ENCODE measurements around the gene RSRC1. TPM values are rescaled to one million over a fixed set of nuclear protein-coding genes. Genes with fewer than 3 reads are reported as not detected.

RSRC1 gene
- total RNA-seq, 2 experiments from 2014 or later, result 76.3 to 78.1 TPM

GRCh38 chr3:158418035-158418434, 308.1 kb downstream of the RSRC1 start:
- Histone ChIP-seq H3K9me3 (ENCODE audit: low read length) (no peaks in the 10 kb centered on the region), H3K79me2 (ENCODE audit: insufficient read depth, low read depth, low read length) (no peaks in the 10 kb centered on the region), H3K4me1 (ENCODE audit: insufficient read depth, low read length, poor library complexity, severe bottlenecking) (no peaks in the 10 kb centered on the region), H4K20me1 (ENCODE audit: insufficient read depth, low read length) (no peaks in the 10 kb centered on the region), H3K9me2 (ENCODE audit: insufficient read depth, low read length) (no peaks in the 10 kb centered on the region), H3K4me2 (ENCODE audit: low read length) (no peak overlapping the region), H3K27ac (ENCODE audit: low read depth, low read length, poor library complexity, severe bottlenecking) (no peak overlapping the region), H3K4me3 (ENCODE audit: low read depth, low read length, poor library complexity, severe bottlenecking) (no peak overlapping the region), H3K36me3 (ENCODE audit: insufficient read depth, low read length) (no peaks in the 10 kb centered on the region), H2AFZ (ENCODE audit: low read length) (no peak overlapping the region)
- no peak for TF ChIP-seq CTCF (conservative IDR thresholded peaks at IDR 0.05; ENCODE audit: low read length)
- no peak for TF ChIP-seq EZH2phosphoT487 (IDR thresholded peaks at IDR 0.05; ENCODE audit: borderline replicate concordance, low read depth, low read length)
- POLR2A ChIA-PET, result interaction anchor here (1.6 kb wide), 1 partner anchor 15 kb away, joined by 6 read pairs; no protein-coding TSS in a partner anchor
- no TSS peak for BruUV-seq (replicated peaks)
- intact Hi-C loops (cut with micrococcal nuclease; ENCODE audit: unreplicated experiment), result no loop called here
- DNase-seq (ENCODE audit: low spot score), result no peak
- CTCF ChIA-PET (ENCODE audit: unreplicated experiment), result no interaction called here

GRCh38 chr3:158419820-158420653, 310.1 kb downstream of the RSRC1 start:
- no peak overlapping the region for H3K4me2 ChIP-seq (ENCODE audit: low read length)
- no peak for TF ChIP-seq EZH2phosphoT487 (IDR thresholded peaks at IDR 0.05; ENCODE audit: borderline replicate concordance, low read depth, low read length)
- no peak for TF ChIP-seq CTCF (conservative IDR thresholded peaks at IDR 0.05; ENCODE audit: low read length)
- intact Hi-C loops (cut with micrococcal nuclease; ENCODE audit: unreplicated experiment), result no loop called here
- no peaks in the 10 kb centered on the region for H3K9me2 ChIP-seq (ENCODE audit: insufficient read depth, low read length)
- no peaks in the 10 kb centered on the region for H4K20me1 ChIP-seq (ENCODE audit: insufficient read depth, low read length)
- no peak overlapping the region for H3K27ac ChIP-seq (ENCODE audit: low read depth, low read length, poor library complexity, severe bottlenecking)
- no peak for DNase-seq (ENCODE audit: low spot score)
- no peaks in the 10 kb centered on the region for H3K36me3 ChIP-seq (ENCODE audit: insufficient read depth, low read length)
- H3K79me2 ChIP-seq (ENCODE audit: insufficient read depth, low read depth, low read length), result no peaks in the 10 kb centered on the region
- POLR2A ChIA-PET, result interaction anchor here (0.6 to 1.0 kb wide), 2 partner anchors 47 to 261 kb away, joined by 3 read pairs; no protein-coding TSS in a partner anchor
- no TSS peak for BruUV-seq (replicated peaks)
- no peaks in the 10 kb centered on the region for H3K9me3 ChIP-seq (ENCODE audit: low read length)
- H3K4me3 ChIP-seq (ENCODE audit: low read depth, low read length, poor library complexity, severe bottlenecking), result no peak overlapping the region
- no peaks in the 10 kb centered on the region for H3K4me1 ChIP-seq (ENCODE audit: insufficient read depth, low read length, poor library complexity, severe bottlenecking)
- H2AFZ ChIP-seq (ENCODE audit: low read length), result no peak overlapping the region
- CTCF ChIA-PET (ENCODE audit: unreplicated experiment), result no interaction called here
